H1 (cell line): ENCODE measurements around the gene DPP10. TPM values are rescaled to one million over a fixed set of nuclear protein-coding genes. Genes with fewer than 3 reads are reported as not detected.

Experiments
- CTCF ChIA-PET: fragments of 300-600 bp; sonication (Branson Sonifier 250); formaldehyde crosslinking; loops from one replicate; lab custom pipeline; 2021; ENCODE audit not compliant: partially characterized antibody; lab: Charles Lee
- POLR2A ChIA-PET: fragments of 300-600 bp; sonication (Branson Sonifier 250); formaldehyde crosslinking; loops from one replicate; lab custom pipeline; 2021; ENCODE audit warnings: inconsistent platforms; ENCODE audit not compliant: partially characterized antibody; lab: Charles Lee
- DNase-seq, 2 experiments: peaks; one replicate each; pipeline versions ENCODE4 v3.0.0 to v3.0.0-alpha.2; 2010 to 2022; ENCODE audit warnings: low spot score in 2 of 2, low read depth in 1 of 2, mixed read lengths in 1 of 2
- FAIRE-seq: peaks from 2 replicates; lab custom pipeline; 2011; peaks lifted over from hg19 to GRCh38; lab: Jason Lieb, UNC
- H2AFZ ChIP-seq: 2 replicates; pipeline ENCODE4 v1.8.1; 2012; ENCODE audit warnings: low read length, inconsistent platforms
- H2AK5ac ChIP-seq: 2 replicates; pipeline ENCODE4 v1.6.1; 2013; ENCODE audit warnings: low read depth, low read length
- H2BK120ac ChIP-seq: replicated peaks from 2 replicates; pipeline ENCODE3; 2013; ENCODE audit warnings: low read depth, low read length, inconsistent platforms
- H2BK12ac ChIP-seq: 2 replicates; pipeline ENCODE4 v1.6.1; 2013; ENCODE audit warnings: low read depth, low read length
- H2BK15ac ChIP-seq: 2 replicates; pipeline ENCODE4 v1.6.1; 2013; ENCODE audit warnings: low read length
- H2BK20ac ChIP-seq: 2 replicates; pipeline ENCODE4 v1.6.1; 2013; ENCODE audit warnings: low read length
- H2BK5ac ChIP-seq: 2 replicates; pipeline ENCODE4 v1.6.1; 2013; ENCODE audit warnings: low read depth, low read length
- H3K14ac ChIP-seq: 2 replicates; pipeline ENCODE4 v1.6.1; 2013; ENCODE audit warnings: inconsistent platforms; ENCODE audit not compliant: insufficient read length
- H3K18ac ChIP-seq: 2 replicates; pipeline ENCODE4 v1.6.1; 2013; ENCODE audit warnings: low read length; ENCODE audit errors: extremely low read depth
- H3K23ac ChIP-seq: 2 replicates; pipeline ENCODE4 v1.6.1; 2013; ENCODE audit warnings: inconsistent platforms; ENCODE audit not compliant: insufficient read length
- H3K23me2 ChIP-seq: 2 replicates; pipeline ENCODE4 v1.6.1; 2013; ENCODE audit warnings: low read depth, low read length
- H3K27ac ChIP-seq: 2 replicates; pipeline ENCODE4 v1.6.1; 2011; ENCODE audit warnings: low read depth, low read length, inconsistent platforms
- H3K27me3 ChIP-seq, 4 experiments: replicated peaks in 1 of 4; 1 replicate in 1 of 4; 2 replicates in 3 of 4; pipeline versions ENCODE4 v1.6.1 to v1.8.1; 2011 to 2013; ENCODE audit warnings: low read length in 3 of 4, mild to moderate bottlenecking in 3 of 4, inconsistent platforms in 2 of 4, mixed read lengths in 2 of 4, moderate library complexity in 1 of 4; ENCODE audit not compliant: control insufficient read depth in 3 of 4, insufficient read depth in 3 of 4; ENCODE audit errors: extremely low read depth in 1 of 4
- H3K36me3 ChIP-seq, 4 experiments: 2 replicates each; pipeline versions ENCODE4 v1.6.1 to v1.8.1; 2011 to 2013; ENCODE audit warnings: mild to moderate bottlenecking in 4 of 4, low read length in 3 of 4, moderate library complexity in 2 of 4, control low read depth in 1 of 4, inconsistent platforms in 1 of 4; ENCODE audit not compliant: insufficient read depth in 4 of 4, control insufficient read depth in 2 of 4
- H3K4ac ChIP-seq: replicated peaks from 2 replicates; pipeline ENCODE3; 2013; ENCODE audit warnings: low read length, low read depth, mixed read lengths, inconsistent platforms; ENCODE audit not compliant: insufficient read length
- H3K4me1 ChIP-seq, 4 experiments: replicated peaks in 1 of 4; 1 replicate in 1 of 4; 2 replicates in 3 of 4; pipeline versions ENCODE4 v1.6.1 to v1.8.1; 2011 to 2013; ENCODE audit warnings: low read length in 3 of 4, inconsistent platforms in 2 of 4, mixed read lengths in 1 of 4; ENCODE audit not compliant: insufficient read depth in 4 of 4, control insufficient read depth in 3 of 4
- H3K4me2 ChIP-seq, 2 experiments: 2 replicates each; pipeline versions ENCODE4 v1.6.1 to v1.8.1; 2011 to 2013; ENCODE audit warnings: low read depth in 2 of 2, low read length in 2 of 2, control low read depth in 1 of 2, inconsistent platforms in 1 of 2, mild to moderate bottlenecking in 1 of 2; ENCODE audit not compliant: insufficient read depth in 1 of 2
- H3K4me3 ChIP-seq, 4 experiments: fragments of 200-600, 300-600 bp in 1 of 4; sonication (generic), shearing (Covaris generic), sonication (Bioruptor Twin) in 1 of 4; 2 replicates each; pipeline versions ENCODE4 v1.5.1 to v1.8.1; 2011 to 2016; ENCODE audit warnings: low read length in 4 of 4, low read depth in 3 of 4, control low read depth in 2 of 4, inconsistent platforms in 2 of 4, mild to moderate bottlenecking in 2 of 4, mixed read lengths in 1 of 4, moderate library complexity in 1 of 4; ENCODE audit not compliant: insufficient read depth in 2 of 4; ENCODE audit errors: extremely low read depth in 1 of 4
- H3K56ac ChIP-seq: replicated peaks from 2 replicates; pipeline ENCODE3; 2013; ENCODE audit warnings: low read depth, mild to moderate bottlenecking, mixed read lengths, low read length, inconsistent platforms; ENCODE audit not compliant: insufficient read length
- H3K79me1 ChIP-seq: 2 replicates; pipeline ENCODE4 v1.6.1; 2013; ENCODE audit warnings: low read depth, low read length, control low read depth
- H3K79me2 ChIP-seq, 2 experiments: 2 replicates each; pipeline versions ENCODE4 v1.6.1 to v1.8.1; 2012 to 2013; ENCODE audit warnings: low read length in 2 of 2, mild to moderate bottlenecking in 2 of 2, inconsistent platforms in 1 of 2; ENCODE audit not compliant: insufficient read depth in 2 of 2, control insufficient read depth in 1 of 2
- H3K9ac ChIP-seq, 4 experiments: replicated peaks in 1 of 4; 1 replicate in 1 of 4; 2 replicates in 3 of 4; pipeline versions ENCODE4 v1.6.1 to v1.8.1; 2011 to 2013; ENCODE audit warnings: low read depth in 3 of 4, low read length in 3 of 4, control low read depth in 2 of 4, mild to moderate bottlenecking in 2 of 4, moderate library complexity in 2 of 4, inconsistent platforms in 1 of 4; ENCODE audit errors: extremely low read depth in 1 of 4
- H3K9me3 ChIP-seq, 2 experiments: 2 replicates each; pipeline versions ENCODE4 v1.6.1 to v1.8.1; 2012 to 2013; ENCODE audit warnings: mild to moderate bottlenecking in 2 of 2, moderate library complexity in 2 of 2, control low read depth in 1 of 2, inconsistent platforms in 1 of 2, low read depth in 1 of 2, low read length in 1 of 2, mixed read lengths in 1 of 2; ENCODE audit not compliant: insufficient read depth in 2 of 2
- H4K20me1 ChIP-seq, 2 experiments: replicated peaks in 1 of 2; 2 replicates each; pipeline versions ENCODE3 to v1.8.1; 2011 to 2013; ENCODE audit warnings: inconsistent platforms in 2 of 2, low read length in 2 of 2, mild to moderate bottlenecking in 1 of 2; ENCODE audit not compliant: insufficient read depth in 2 of 2, control insufficient read depth in 1 of 2
- H4K5ac ChIP-seq: 2 replicates; pipeline ENCODE4 v1.6.1; 2013; ENCODE audit warnings: low read length, low read depth, mixed read lengths, inconsistent platforms; ENCODE audit not compliant: insufficient read length
- H4K8ac ChIP-seq: 2 replicates; pipeline ENCODE4 v1.8.0; 2013; ENCODE audit warnings: mild to moderate bottlenecking, moderate library complexity, low read length, inconsistent platforms; ENCODE audit not compliant: insufficient read depth; ENCODE audit errors: extremely low read depth
- H4K91ac ChIP-seq: replicated peaks from 2 replicates; pipeline ENCODE3; 2013; ENCODE audit warnings: low read length, mixed read lengths, inconsistent platforms; ENCODE audit not compliant: insufficient read length
- BRCA1 ChIP-seq: IDR thresholded peaks from 2 replicates; pipeline ENCODE4 v1.6.1; 2012; ENCODE audit warnings: low read depth, low read length, improper control_type of control experiment
- CHD1 ChIP-seq: IDR thresholded peaks from 2 replicates; pipeline ENCODE4 v1.6.1; 2012; ENCODE audit warnings: low read depth, low read length, improper control_type of control experiment
- NRF1 ChIP-seq: IDR thresholded peaks from 2 replicates; pipeline ENCODE4 v1.6.1; 2011; ENCODE audit warnings: mild to moderate bottlenecking, low read depth, low read length, improper control_type of control experiment
- SP2 ChIP-seq: IDR thresholded peaks from 2 replicates; pipeline ENCODE4 v1.6.1; 2012; ENCODE audit warnings: mild to moderate bottlenecking, low read length, inconsistent platforms
- WGBS, 2 experiments: shearing (Covaris generic) in 1 of 2; methylation state at CpG; one replicate each; pipeline versions ENCODE4 v1.1.6 to v1.1.7; 2013 to 2015; ENCODE audit warnings: low lambda C conversion rate in 2 of 2, mixed read lengths in 2 of 2, inconsistent platforms in 1 of 2, low coverage in 1 of 2, missing lambda C conversion rate in 1 of 2; ENCODE audit not compliant: insufficient replicate concordance in 2 of 2, insufficient coverage in 1 of 2, insufficient read length in 1 of 2; ENCODE audit errors: extremely low coverage in 1 of 2, missing lambda C conversion rate in 1 of 2; 5-methylcytosine and 5-hydroxymethylcytosine counted together
- polyA plus RNA-seq, 7 experiments: library from polyadenylated mRNA; depleted of rRNA in 3 of 7; stranded (reverse) in 5 of 7; unstranded in 2 of 7; fragments of >200 nt in 5 of 7; fragments of 200-250 nt in 2 of 7; gene quantifications; 1 replicate in 5 of 7; 2 replicates in 1 of 7; 4 replicates in 1 of 7; pipeline versions ENCODE4 v1.2.1 to v1.2.3, GENCODE V29; 2011 to 2013; ENCODE audit warnings: missing spikeins in 2 of 7, mixed read lengths in 2 of 7
- total RNA-seq: library from RNA; stranded (reverse); fragmentation: NEBNext Ultra II Directional; extraction: Animal tissue kit (Norgen Biotek cat#: 25700); gene quantifications from 2 replicates; pipeline ENCODE4 v1.2.1, GENCODE V29; 2021

DPP10 gene
- total and polyA plus RNA-seq, 2 of the 8 experiments (the other 6 are each of a cell fraction or from before 2014, with no cell fraction given), result 3.3 to 7.2 TPM

DNA sequence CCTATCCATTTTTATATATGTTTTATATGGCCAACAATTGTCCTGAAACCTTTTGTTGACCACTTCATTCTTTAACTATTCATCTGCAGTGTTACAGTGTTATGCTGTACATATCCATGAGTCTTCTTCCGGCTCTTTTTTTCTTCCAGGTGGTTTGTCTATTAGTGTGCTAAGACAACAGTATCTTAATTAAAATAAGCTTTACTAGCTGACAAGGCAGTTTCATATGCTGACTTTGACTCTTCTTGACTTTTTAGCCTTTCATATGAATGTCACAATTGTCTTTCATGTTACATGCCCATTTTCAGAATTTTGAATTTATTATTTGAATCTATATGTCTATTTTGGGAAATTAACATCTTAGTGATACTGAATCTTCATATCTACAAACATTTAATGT lies 1249.0 kb downstream of the DPP10 start:
- Histone ChIP-seq H3K4me3 (no peak overlapping the region), H2BK120ac (no peak overlapping the region), H3K27ac (no peak overlapping the region), H2BK12ac (no peak overlapping the region), H2AFZ (no peak overlapping the region), H2BK15ac (no peak overlapping the region), H2AK5ac (no peak overlapping the region), H3K27me3 (no peaks in the 10 kb centered on the region), H4K5ac (no peak overlapping the region), H3K4me2 (no peak overlapping the region), H2BK5ac (no peak overlapping the region), H3K4ac (no peak overlapping the region), H4K91ac (no peak overlapping the region), H3K56ac (no peak overlapping the region), H3K9ac (no peak overlapping the region), H3K18ac (no peak overlapping the region), H4K8ac (no peak overlapping the region), H3K36me3 (no peaks in the 10 kb centered on the region), H4K20me1 (no peaks in the 10 kb centered on the region), H3K79me2 (no peaks in the 10 kb centered on the region), H3K23ac (no peak overlapping the region), H3K4me1 (no peaks in the 10 kb centered on the region; a peak in 1 of 7 replicates), H3K9me3 (no peaks in the 10 kb centered on the region)
- no peak for FAIRE-seq
- ChIA-PET CTCF (no interaction called here), POLR2A (no interaction called here)
- no peak for DNase-seq
- 82% methylated on average over 1 of the region's 1 CpG; no CpG with 5 or more reads in 1 of the 2 experiments for WGBS, 2 experiments
- TF ChIP-seq BRCA1, result no peak
- no peak for TF ChIP-seq SP2
- TF ChIP-seq CHD1, result no peak
- no peak for TF ChIP-seq NRF1
- TF ChIP-seq, all 59 proteins: peak for 0
- Histone ChIP-seq H3K79me1 (no peaks in the 10 kb centered on the region), H2BK20ac (no peak overlapping the region), H3K23me2 (no peaks in the 10 kb centered on the region), H3K14ac (no peak overlapping the region)
